22Rv1 (cell line): ENCODE results near the gene LNPEP.
"Not testable (repeated sequence)": the region's sequence is repeated elsewhere in the genome, so short reads cannot be mapped to it uniquely, and the experiment has no call there.

Experiments
- H3K27ac ChIP-seq: fragments of 450-650 bp; 2 replicates; pipeline ENCODE4 v1.5.1; 2017
- ZFX ChIP-seq: fragments of 450-650 bp; IDR thresholded peaks from 2 replicates; pipeline ENCODE4 v1.6.1; 2017; ENCODE audit warnings: antibody characterized with exemption, borderline replicate concordance
- TF ChIP-seq, protein P1 (sequence below): fragments of 450-650 bp; IDR thresholded peaks from 2 replicates; pipeline ENCODE4 v1.5.1; 2017; ENCODE audit warnings: mild to moderate bottlenecking

Gene LNPEP

DNA sequence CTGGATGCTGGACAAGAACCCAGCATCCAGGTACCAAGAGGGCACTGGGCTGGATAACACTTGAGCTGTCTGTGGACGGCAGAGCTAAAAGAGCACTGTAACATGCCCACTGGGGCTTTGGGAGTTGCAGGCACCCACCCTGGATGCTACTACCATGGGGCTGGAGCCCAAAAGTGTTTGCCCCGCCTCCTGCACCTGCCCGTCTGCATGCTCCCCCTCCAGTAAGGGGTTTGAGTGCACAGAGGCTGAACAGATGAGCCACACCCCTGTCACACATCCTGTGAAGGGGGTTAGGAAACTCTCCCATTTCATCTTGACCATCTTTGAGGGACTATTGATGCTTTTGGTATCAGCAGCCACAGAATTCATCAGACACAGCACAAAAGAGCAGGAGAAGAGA is 137.5 kb downstream of the LNPEP start:
- H3K27ac ChIP-seq = no peak overlapping the region
- TF ChIP-seq, protein P1, sequence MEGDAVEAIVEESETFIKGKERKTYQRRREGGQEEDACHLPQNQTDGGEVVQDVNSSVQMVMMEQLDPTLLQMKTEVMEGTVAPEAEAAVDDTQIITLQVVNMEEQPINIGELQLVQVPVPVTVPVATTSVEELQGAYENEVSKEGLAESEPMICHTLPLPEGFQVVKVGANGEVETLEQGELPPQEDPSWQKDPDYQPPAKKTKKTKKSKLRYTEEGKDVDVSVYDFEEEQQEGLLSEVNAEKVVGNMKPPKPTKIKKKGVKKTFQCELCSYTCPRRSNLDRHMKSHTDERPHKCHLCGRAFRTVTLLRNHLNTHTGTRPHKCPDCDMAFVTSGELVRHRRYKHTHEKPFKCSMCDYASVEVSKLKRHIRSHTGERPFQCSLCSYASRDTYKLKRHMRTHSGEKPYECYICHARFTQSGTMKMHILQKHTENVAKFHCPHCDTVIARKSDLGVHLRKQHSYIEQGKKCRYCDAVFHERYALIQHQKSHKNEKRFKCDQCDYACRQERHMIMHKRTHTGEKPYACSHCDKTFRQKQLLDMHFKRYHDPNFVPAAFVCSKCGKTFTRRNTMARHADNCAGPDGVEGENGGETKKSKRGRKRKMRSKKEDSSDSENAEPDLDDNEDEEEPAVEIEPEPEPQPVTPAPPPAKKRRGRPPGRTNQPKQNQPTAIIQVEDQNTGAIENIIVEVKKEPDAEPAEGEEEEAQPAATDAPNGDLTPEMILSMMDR = no peak
- no peak for TF ChIP-seq ZFX

GRCh38 chr5:97074859-97075489 is 139.1 kb downstream of the LNPEP start:
- no peak for TF ChIP-seq ZFX
- TF ChIP-seq, protein P1 = no peak
- H3K27ac ChIP-seq = no peak overlapping the region

GRCh38 chr5:97075649-97076048 is 139.8 kb downstream of the LNPEP start:
- TF ChIP-seq, protein P1 = no peak
- no peak for TF ChIP-seq ZFX

DNA sequence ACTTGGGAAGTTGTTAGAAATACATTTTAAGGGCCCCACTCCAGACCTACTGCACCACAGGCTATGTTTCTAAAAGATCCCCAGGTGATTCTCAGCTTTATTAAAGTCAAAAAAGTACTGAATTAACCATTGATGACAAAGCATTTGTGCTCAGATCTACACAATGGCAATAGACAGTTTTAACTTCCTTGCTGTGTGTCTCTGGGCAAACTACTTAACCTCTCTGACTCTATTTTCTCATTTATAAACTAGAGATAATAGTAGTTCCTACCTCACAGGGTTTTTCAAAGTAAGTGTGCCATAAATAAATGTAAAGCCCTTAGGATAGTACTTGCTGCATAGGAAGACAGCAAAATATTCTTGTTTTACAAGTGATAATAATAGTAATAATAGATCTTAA is 140.2 kb downstream of the LNPEP start:
- no peak overlapping the region for H3K27ac ChIP-seq
- TF ChIP-seq ZFX = no peak
- TF ChIP-seq, protein P1 = no peak

More at GRCh38 chr5:97075649-97076048, 139.8 kb downstream of the LNPEP start:
- H3K27ac ChIP-seq = no peak overlapping the region

DNA sequence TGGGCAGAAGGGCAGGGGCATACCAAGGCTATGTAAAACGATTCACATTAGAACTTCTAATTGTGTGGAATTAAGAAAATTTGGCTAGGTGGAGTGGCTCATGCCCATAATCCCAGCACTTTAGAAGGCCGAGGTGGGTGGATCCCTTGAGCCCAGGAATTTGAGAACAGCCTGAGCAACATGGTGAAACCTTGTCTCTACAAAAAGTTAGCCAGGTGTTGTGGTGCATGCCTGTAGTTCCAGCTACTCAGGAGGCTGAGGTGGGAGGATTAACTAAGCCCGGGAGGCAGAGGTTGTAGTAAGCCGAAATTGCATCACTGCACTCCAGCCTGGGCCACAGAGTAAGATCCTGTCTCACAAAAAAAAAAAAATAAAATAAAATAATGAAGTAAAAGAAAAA is 141.4 kb downstream of the LNPEP start:
- TF ChIP-seq, protein P1 = no peak
- no peak for TF ChIP-seq ZFX
- H3K27ac ChIP-seq = no peak overlapping the region

DNA sequence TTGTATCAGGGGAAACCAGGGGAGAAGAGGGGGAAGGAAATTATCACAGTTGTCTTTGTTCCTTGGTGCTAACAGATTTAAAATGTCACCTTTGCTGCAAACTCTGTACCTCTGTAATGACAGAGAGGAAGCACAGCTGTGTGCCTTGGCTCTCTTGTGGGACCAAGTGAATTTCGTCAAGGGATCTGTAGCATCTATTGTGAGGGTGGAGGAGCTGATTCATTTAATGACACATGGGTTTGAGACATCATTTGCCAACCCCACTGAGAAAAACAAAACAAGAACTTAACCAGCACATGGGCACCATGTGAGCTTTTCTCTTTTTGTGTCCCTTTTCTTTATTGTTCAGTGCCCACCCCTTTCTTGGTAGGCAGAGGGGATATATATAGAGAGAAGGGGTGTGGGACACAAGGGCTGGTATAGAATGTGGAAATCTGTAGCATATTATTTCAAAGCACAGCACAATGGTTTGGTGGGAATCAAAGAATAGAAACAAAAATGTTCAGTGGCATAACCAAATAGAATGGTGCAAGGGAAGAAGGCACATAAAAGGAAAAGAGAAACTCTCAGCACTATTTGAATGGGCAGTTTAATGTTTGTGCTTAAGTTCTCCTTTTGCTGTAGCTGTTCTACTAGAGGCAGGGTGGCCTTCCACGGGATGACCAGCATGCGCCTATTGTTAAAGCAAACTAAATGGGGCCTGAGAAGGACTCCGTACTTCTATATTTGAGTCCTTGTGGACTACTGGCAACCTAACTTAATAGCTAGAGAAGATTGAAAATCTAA is 143.3 kb downstream of the LNPEP start:
- TF ChIP-seq ZFX = no peak
- TF ChIP-seq, protein P1 = no peak
- no peak overlapping the region for H3K27ac ChIP-seq

DNA sequence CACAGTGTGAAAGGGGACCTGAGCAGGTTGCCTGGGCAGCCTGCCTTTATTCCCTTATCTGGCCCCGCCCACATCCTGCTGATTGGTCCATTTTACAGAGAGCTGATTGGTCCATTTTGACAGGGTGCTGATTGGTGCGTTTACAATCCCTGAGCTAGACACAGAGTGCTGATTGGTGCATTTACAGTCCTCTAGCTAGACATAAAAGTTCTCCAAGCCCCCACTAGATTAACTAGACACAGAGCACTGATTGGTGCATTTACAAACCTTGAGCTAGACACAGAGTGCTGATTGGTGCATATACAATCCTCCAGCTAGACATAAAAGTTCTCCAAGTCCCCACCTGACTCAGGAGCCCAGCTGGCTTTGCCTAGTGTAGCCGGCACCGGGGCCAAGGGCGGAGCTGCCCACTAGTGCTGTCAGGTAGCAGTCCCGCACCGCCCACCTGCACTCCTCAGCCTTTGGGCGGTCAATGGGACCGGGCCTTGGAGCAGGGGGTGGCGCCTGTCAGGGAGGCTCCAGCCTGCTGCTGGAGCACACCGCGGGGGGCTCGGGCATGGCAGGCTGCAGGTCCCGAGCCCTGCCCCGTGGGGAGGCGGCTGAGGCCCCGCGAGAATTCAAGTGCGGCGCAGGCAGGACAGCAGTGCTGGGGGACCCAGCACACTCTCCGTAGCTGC is 149.0 kb downstream of the LNPEP start:
- H3K27ac ChIP-seq = not testable (repeated sequence)
